Lower leg skin (tissue), 3 donors: ENCODE measurements around the gene CAPS.
"Not testable (repeated sequence)": the region's sequence is repeated elsewhere in the genome, so short reads cannot be mapped to it uniquely, and the experiment has no call there.

ENCODE experiments used
- CTCF ChIP-seq, 3 donors: fragments of 450-650 bp; IDR thresholded peaks; one replicate each; pipeline ENCODE4 v1.5.1; 2016; ENCODE audit warnings: antibody characterized with exemption in 3 of 3, mild to moderate bottlenecking in 3 of 3, moderate library complexity in 2 of 3
- POLR2A ChIP-seq, 2 donors: fragments of 450-650 bp; IDR thresholded peaks; one replicate each; pipeline ENCODE4 v1.6.1; 2016 to 2017; ENCODE audit warnings: antibody characterized with exemption in 2 of 2, mild to moderate bottlenecking in 1 of 2, moderate library complexity in 1 of 2

- TF ChIP-seq CTCF, POLR2A (IDR thresholded peaks at IDR 0.05): not testable (repeated sequence)
These were observed 47.6 kb downstream of the CAPS start for GRCh38 chr19:5961641-5961968.
